Fibroblast of skin of left quadriceps (primary cell): ENCODE data around the gene PPBP.

Experiments
- DNase-seq, 2 experiments: peaks; one replicate each; pipeline ENCODE4 v3.0.0-alpha.2; 2013; ENCODE audit warnings: low read depth in 2 of 2

Gene PPBP

GRCh38 chr4:73988061-73988460 lies at the start of gene PPBP:
PPBP (minus strand) TSS chr4:73988190; CDS start chr4:73988103, 87 bp downstream.
- DNase-seq: no peak

- DNase-seq: no peak
Observed at GRCh38 chr4:74037076-74037955, 49.3 kb upstream of the PPBP start.

GRCh38 chr4:74033739-74034138 lies 45.7 kb upstream of the PPBP start:
- DNase-seq: no peak

DNA sequence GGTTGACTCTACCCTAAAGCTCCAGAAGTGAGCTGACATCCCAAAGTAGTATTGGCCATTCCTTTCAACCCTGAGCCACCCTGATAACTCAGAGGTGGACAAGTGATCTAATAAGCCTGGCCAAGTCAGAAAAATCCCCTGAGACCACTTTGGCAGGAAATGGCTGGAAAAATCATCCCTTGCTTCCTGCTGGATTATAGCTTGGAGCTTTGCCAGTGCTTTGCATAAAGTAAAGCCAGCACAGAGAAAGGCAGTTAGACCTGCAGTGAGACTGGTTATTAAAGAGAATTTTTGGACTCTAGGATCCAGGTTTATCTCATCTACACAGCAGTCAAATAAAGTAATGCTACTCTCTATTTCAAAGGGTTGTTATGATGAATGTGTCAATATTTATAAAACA lies 44.1 kb upstream of the PPBP start:
- DNase-seq: no peak

GRCh38 chr4:74031576-74031975 lies 43.6 kb upstream of the PPBP start:
- no peak for DNase-seq

DNA sequence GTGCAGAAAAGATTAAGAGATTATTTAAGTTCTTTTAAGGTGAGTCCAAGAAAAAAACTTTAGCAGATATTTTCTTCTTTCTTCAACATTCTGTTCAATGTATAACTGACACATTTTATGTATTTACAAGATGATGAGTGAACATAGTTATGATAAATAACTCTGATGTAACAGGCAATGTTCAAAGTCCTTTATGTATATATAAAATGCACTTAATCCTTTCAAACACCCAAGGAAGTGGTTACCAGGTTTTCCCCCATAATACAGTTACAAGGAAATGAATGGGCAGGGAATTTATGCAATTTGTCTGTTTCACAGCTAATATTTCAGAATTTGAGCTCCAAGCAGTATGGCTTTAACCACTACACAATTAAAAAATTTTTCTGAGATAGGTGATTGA lies 42.3 kb upstream of the PPBP start:
- no peak for DNase-seq

- DNase-seq: no peak
Observed at GRCh38 chr4:74028504-74028903, 40.5 kb upstream of the PPBP start.

GRCh38 chr4:74023709-74024108 lies 35.7 kb upstream of the PPBP start:
- no peak for DNase-seq

DNA sequence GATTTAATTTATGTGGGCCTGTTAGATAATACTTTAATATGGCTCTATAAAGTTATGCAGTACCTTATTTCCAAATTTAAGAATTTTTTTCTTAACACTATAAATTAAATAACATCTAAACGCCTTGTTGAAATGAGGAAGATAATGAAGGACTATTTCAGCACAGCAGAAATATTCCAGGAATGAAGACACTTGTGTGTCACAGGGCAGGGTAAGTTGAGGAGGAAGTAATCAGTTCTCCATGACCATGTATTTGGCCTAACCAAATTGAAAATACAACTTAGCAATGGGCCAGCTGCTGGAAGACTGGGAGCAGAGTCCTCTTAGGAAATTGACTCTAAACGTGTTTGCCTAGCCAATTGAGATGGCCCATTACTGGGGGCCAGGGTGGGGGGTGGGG lies 33.6 kb upstream of the PPBP start:
- no peak for DNase-seq

GRCh38 chr4:74018771-74019170 lies 30.8 kb upstream of the PPBP start:
- DNase-seq: no peak

DNA sequence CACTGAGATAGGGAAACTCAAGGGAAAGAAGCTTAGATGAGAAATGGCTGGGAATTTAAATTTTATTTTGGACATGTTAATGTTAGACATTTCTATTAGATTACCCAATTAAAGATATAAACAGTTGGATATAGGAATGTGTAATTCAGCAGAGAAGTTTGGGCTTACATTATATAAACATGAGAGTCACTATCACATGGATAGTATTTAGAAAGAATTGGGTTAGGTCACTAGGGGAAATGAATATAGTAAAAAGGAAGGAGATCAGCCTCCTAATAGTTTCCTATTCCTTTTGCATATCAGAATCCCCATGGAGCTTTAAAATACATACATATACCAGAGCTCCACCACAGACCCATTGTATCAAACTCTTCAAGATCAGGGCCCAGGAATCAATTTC lies 30.1 kb upstream of the PPBP start:
- DNase-seq: no peak

GRCh38 chr4:74016068-74016467 lies 28.1 kb upstream of the PPBP start:
- no peak for DNase-seq

DNA sequence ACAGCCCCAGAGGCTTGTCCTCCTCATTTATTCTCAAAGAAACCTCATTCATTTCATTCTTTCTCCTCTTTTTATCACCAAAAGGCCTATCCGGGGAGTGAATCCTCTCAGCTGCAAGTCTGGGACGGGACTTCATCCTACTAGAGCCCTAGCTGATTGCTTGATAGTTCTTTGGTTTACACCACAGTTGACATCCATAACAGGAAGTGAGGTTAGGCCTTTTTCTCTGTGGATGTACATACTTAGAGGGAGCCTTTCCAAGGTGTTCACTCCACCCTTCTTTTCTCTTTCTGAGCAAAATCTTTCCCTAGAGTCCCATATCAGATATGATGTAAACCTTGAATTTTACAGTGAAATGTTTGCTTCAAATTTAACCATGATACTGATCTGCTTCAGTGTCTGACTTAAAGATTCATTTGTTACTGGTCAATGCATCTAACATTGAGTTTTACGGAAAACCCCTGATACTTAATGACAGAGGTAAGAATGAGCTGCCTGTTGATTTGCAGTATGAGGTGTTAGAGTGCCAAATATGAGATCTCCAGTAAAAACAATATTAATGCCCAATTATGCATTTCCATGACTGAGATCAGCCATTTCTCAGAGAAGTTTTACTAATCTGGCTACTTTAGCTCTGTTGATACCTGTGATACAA lies 27.3 kb upstream of the PPBP start:
- no peak for DNase-seq

DNA sequence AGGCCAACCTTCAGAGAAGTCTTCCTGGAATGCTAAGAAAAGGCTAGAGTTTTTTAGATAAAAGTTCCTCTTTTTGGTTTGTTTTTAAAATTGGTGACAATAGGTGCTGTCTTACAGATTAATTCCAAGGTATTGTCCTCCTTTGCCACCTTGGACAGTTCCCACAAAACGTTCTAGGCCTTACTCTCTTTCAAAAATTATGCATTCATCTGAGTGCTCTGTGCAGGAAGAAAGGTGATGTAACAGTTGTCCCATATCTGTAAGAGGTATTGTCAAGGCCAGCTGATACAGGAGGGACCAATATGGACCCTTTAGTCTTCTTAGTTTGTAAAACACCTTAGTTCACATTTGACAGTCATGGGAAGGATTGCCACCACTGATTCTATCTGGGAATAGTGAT lies 26.3 kb upstream of the PPBP start:
- DNase-seq: no peak

GRCh38 chr4:74013264-74013663 lies 25.3 kb upstream of the PPBP start:
- no peak for DNase-seq

DNA sequence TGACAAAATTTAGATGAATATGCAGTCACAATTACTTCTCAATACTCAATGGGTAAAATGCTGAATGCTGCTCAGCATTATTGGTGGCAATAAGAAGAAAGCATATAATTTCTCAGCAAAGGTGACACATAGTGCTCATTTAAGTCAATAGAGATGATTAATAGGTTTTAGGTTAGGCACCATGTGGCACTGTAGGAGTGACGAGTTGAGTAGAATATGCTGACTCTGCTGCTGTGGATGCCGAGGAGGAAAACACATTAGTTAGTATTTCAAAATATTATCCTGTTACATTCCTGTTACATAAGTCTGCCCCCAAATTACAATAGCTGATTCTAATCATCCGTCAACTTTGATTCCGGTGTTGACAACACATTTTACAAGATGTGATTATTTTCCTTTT lies 24.1 kb upstream of the PPBP start:
- no peak for DNase-seq

DNA sequence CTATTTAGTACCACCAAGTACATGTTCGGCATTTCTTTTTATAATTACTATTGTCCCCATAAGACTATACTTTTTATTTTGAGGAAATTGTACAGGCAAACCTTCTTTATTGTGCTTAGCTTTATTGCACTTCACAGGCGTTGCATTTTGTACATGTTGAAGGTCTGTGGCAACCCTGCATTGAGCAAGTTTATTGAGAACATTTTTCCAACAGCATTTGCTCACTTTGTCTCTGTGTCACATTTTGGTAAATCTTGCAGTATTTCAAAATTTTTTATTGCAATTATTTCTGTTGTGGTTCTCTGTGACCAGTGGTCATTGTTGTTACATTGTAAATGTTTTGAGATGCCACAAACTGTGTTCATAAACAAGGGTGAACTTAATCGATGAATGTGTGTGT lies 21.3 kb upstream of the PPBP start:
- no peak for DNase-seq

DNA sequence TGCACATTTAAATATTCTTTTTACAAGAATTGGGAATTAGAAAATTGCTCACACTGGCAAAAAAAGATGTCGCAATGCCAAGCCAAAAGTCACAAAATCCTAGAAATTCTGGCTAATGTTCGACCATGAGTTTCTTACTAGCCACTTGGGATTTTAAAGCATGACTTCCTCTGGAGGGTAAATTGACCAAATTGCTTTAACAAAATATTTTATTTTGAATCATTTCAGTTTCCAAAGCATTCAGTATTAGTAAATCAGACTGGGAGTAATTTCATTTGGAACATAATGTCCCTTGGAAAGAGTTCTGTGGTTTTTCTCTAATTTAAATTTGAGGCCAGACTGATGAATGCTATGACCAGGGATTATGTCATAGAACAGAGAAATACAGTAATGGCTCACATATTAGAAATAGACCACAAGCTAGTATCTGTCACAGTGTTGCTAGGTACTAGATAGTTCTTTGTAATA lies 18.1 kb upstream of the PPBP start:
- peak in 1 of 2 experiments; percentile 9 for DNase-seq

DNA sequence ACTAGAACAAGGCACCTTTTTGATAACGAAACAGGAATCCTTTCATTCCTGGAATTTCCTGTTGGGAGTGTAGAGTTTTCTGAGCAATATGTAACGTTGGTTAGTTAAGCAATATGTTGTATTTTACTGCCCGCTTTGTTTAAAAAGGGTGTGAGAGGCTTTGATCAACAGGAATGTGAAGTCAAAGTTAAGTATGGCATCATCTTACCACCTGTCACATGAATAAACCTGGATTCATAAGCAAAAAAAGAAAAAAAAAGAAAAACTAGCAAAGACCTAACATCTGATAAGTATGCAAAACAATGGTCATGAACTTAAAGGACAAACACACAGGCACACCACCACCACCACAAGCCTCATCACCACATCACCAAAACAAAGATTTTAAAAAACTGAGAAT lies 17.5 kb upstream of the PPBP start:
- DNase-seq: no peak

DNA sequence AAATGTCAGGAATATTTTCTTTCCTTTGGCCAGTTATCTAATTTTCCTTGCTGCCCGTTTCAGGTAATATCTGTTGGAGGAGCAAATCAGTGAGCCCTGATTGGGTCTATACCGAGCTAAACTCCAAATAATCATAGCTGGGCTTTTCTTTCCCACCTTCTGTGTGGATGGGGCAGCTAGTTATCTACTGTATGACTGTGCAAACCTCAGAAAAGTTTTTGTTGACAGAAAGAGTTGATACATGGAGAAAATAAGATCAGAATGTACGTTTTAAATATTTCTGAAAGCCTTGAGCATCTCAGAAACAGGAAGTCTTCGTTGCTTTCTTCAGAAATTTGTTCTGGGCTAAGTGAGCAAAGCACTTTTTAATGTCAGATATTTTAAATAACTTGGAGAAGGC lies 16.7 kb upstream of the PPBP start:
- DNase-seq: no peak

GRCh38 chr4:74000301-74000700 lies 12.3 kb upstream of the PPBP start:
- DNase-seq: no peak

DNA sequence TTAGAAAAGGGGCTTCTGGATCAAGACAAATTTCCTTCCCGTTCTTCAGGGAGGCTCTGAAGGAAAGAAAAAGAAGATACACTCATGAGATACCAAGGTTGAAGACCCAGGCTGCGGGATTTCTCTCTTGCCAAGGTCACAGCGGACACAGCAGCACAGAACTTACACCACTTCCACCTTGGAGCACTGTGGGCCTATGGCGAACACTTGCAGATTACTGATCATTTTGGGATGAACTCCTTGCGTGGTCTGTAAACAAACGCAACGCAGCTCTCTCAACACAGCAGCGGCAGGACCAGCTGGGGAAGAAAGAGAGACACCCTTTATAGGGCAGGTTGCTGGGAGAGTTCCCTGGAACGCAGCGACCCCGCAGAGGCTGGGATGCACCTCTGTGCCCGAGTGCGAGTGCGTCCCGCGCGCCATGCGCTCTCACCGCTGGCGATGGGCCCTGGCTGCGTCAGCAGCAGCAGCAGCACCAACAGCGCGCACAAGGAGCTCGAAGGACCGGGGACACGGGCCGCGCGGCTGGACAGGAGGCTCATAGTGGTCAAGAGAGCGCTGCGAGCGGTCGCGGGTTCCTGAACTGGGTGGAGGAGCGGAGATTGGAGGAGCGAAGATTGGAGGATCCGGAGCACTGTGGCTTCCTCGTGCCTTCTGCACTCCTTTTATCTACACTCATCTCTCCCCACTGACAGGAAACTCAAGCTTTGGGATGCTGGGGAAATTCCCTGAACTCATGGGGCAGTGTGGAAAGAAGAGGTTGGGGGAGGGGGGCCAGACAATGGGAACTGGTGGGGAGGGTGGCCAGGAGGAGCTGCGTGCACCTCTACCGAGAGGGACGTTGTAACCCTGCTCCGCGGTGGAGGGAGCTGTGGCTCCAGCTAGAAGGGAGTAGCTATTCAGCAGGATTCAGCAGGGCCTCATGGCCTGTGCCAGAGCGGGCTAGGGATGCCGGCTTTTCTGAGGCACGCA lies 10.3 kb upstream of the PPBP start, which contains the start of gene CXCL5:
Gene CXCL5, minus strand, starts transcription at position 638 of the 972 bp plus-strand sequence. Its CDS starts 96 bp downstream, at position 542.
- peak in 1 of 2 experiments; percentile 14 for DNase-seq
